ENCODE results near the gene KCNJ3. TPM values are rescaled to one million over a fixed set of nuclear protein-coding genes. Genes with fewer than 3 reads are reported as not detected.

Gene KCNJ3
- total RNA-seq, 1 experiment from 2014 or later = 0.31 TPM

DNA sequence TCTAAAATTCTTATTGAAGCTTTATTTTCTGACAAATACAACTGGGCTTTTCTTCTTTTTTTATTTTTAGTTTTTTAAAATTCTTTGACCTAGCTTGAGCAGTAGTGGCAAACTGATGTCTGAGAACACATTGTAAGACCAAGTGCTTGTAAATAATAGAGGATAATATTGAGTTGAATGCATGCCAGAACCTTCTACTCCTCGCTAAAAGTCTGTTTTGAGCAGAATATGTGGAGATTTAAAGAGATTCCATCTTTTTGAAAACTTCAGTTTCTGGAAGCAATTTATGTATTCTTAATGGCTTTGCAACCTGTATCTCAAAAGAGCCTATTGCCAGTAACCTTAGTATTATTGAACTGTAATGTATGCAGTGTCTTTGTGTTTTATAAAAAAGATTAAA, 148.3 kb downstream of the KCNJ3 start:
- H3K36me3 Mint-ChIP-seq = 0 out of 2 replicates have a peak, but pooled peaks cover 3% of the 10 kb centered on the region
- H3K27ac Mint-ChIP-seq = no peak overlapping the region
- ChIA-PET POLR2A (no interaction called here), CTCF (no interaction called here)
- no peak for DNase-seq (ENCODE audit: low spot score)
- peaks cover 10% of the 10 kb centered on the region for H3K9me3 Mint-ChIP-seq
- no peak overlapping the region for H3K4me3 Mint-ChIP-seq
- no peaks in the 10 kb centered on the region for H3K27me3 Mint-ChIP-seq (ENCODE audit: low read depth)
- TF ChIP-seq SP1 (CRISPR knock-in tag; conservative IDR thresholded peaks at IDR 0.05) = no peak
- TF ChIP-seq ZNF416 (CRISPR knock-in tag; IDR thresholded peaks at IDR 0.05) = no peak
- TF ChIP-seq, protein P1, sequence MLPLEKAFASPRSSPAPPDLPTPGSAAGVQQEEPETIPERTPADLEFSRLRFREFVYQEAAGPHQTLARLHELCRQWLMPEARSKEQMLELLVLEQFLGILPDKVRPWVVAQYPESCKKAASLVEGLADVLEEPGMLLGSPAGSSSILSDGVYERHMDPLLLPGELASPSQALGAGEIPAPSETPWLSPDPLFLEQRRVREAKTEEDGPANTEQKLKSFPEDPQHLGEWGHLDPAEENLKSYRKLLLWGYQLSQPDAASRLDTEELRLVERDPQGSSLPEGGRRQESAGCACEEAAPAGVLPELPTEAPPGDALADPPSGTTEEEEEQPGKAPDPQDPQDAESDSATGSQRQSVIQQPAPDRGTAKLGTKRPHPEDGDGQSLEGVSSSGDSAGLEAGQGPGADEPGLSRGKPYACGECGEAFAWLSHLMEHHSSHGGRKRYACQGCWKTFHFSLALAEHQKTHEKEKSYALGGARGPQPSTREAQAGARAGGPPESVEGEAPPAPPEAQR (CRISPR knock-in tag; IDR thresholded peaks at IDR 0.05) = no peak
- TF ChIP-seq, protein P2, sequence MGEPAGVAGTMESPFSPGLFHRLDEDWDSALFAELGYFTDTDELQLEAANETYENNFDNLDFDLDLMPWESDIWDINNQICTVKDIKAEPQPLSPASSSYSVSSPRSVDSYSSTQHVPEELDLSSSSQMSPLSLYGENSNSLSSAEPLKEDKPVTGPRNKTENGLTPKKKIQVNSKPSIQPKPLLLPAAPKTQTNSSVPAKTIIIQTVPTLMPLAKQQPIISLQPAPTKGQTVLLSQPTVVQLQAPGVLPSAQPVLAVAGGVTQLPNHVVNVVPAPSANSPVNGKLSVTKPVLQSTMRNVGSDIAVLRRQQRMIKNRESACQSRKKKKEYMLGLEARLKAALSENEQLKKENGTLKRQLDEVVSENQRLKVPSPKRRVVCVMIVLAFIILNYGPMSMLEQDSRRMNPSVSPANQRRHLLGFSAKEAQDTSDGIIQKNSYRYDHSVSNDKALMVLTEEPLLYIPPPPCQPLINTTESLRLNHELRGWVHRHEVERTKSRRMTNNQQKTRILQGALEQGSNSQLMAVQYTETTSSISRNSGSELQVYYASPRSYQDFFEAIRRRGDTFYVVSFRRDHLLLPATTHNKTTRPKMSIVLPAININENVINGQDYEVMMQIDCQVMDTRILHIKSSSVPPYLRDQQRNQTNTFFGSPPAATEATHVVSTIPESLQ (CRISPR knock-in tag; IDR thresholded peaks at IDR 0.05) = no peak
- TF ChIP-seq, protein P3, sequence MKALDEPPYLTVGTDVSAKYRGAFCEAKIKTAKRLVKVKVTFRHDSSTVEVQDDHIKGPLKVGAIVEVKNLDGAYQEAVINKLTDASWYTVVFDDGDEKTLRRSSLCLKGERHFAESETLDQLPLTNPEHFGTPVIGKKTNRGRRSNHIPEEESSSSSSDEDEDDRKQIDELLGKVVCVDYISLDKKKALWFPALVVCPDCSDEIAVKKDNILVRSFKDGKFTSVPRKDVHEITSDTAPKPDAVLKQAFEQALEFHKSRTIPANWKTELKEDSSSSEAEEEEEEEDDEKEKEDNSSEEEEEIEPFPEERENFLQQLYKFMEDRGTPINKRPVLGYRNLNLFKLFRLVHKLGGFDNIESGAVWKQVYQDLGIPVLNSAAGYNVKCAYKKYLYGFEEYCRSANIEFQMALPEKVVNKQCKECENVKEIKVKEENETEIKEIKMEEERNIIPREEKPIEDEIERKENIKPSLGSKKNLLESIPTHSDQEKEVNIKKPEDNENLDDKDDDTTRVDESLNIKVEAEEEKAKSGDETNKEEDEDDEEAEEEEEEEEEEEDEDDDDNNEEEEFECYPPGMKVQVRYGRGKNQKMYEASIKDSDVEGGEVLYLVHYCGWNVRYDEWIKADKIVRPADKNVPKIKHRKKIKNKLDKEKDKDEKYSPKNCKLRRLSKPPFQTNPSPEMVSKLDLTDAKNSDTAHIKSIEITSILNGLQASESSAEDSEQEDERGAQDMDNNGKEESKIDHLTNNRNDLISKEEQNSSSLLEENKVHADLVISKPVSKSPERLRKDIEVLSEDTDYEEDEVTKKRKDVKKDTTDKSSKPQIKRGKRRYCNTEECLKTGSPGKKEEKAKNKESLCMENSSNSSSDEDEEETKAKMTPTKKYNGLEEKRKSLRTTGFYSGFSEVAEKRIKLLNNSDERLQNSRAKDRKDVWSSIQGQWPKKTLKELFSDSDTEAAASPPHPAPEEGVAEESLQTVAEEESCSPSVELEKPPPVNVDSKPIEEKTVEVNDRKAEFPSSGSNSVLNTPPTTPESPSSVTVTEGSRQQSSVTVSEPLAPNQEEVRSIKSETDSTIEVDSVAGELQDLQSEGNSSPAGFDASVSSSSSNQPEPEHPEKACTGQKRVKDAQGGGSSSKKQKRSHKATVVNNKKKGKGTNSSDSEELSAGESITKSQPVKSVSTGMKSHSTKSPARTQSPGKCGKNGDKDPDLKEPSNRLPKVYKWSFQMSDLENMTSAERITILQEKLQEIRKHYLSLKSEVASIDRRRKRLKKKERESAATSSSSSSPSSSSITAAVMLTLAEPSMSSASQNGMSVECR (CRISPR knock-in tag; IDR thresholded peaks at IDR 0.05; ENCODE audit: borderline replicate concordance) = no peak
- TF ChIP-seq, protein P4, sequence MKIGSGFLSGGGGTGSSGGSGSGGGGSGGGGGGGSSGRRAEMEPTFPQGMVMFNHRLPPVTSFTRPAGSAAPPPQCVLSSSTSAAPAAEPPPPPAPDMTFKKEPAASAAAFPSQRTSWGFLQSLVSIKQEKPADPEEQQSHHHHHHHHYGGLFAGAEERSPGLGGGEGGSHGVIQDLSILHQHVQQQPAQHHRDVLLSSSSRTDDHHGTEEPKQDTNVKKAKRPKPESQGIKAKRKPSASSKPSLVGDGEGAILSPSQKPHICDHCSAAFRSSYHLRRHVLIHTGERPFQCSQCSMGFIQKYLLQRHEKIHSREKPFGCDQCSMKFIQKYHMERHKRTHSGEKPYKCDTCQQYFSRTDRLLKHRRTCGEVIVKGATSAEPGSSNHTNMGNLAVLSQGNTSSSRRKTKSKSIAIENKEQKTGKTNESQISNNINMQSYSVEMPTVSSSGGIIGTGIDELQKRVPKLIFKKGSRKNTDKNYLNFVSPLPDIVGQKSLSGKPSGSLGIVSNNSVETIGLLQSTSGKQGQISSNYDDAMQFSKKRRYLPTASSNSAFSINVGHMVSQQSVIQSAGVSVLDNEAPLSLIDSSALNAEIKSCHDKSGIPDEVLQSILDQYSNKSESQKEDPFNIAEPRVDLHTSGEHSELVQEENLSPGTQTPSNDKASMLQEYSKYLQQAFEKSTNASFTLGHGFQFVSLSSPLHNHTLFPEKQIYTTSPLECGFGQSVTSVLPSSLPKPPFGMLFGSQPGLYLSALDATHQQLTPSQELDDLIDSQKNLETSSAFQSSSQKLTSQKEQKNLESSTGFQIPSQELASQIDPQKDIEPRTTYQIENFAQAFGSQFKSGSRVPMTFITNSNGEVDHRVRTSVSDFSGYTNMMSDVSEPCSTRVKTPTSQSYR (CRISPR knock-in tag; IDR thresholded peaks at IDR 0.05) = no peak
- TF ChIP-seq PRRX2 (CRISPR knock-in tag; IDR thresholded peaks at IDR 0.05) = no peak
- TF ChIP-seq USF2 (CRISPR knock-in tag; IDR thresholded peaks at IDR 0.05) = no peak
- no peak for TF ChIP-seq FOXP1 (CRISPR knock-in tag; IDR thresholded peaks at IDR 0.05; ENCODE audit: borderline replicate concordance)
- no peak for TF ChIP-seq TCF7 (CRISPR knock-in tag; IDR thresholded peaks at IDR 0.05; ENCODE audit: low read depth)
- TF ChIP-seq NFYB (CRISPR knock-in tag; conservative IDR thresholded peaks at IDR 0.05; ENCODE audit: low read depth) = no peak
- TF ChIP-seq, protein P5, sequence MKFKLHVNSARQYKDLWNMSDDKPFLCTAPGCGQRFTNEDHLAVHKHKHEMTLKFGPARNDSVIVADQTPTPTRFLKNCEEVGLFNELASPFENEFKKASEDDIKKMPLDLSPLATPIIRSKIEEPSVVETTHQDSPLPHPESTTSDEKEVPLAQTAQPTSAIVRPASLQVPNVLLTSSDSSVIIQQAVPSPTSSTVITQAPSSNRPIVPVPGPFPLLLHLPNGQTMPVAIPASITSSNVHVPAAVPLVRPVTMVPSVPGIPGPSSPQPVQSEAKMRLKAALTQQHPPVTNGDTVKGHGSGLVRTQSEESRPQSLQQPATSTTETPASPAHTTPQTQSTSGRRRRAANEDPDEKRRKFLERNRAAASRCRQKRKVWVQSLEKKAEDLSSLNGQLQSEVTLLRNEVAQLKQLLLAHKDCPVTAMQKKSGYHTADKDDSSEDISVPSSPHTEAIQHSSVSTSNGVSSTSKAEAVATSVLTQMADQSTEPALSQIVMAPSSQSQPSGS (CRISPR knock-in tag; IDR thresholded peaks at IDR 0.05; ENCODE audit: borderline replicate concordance, low read depth) = no peak
- no peak for TF ChIP-seq ZNF232 (CRISPR knock-in tag; IDR thresholded peaks at IDR 0.05)
- no peak for ATAC-seq
- no peaks in the 10 kb centered on the region for H3K4me1 Mint-ChIP-seq

Data from WTC11 (cell line).